ENCODE measurements around the gene ELL2. TPM values are rescaled to one million over a fixed set of nuclear protein-coding genes. Genes with fewer than 3 reads are reported as not detected.

ELL2 gene
- total RNA-seq: 76.3 and 146 TPM in 2 replicates

- Histone ChIP-seq H3K4me3 (ENCODE audit: low read depth, low read length) (peak within 1 kb of the TSS; percentile 99), H3K36me3 (ENCODE audit: control insufficient read depth, insufficient read depth, low read length) (peaks cover 4% of the 10 kb centered on the region), H3K27me3 (ENCODE audit: control insufficient read depth, insufficient read depth, low read length) (no peaks in the 10 kb centered on the region)
- TF ChIP-seq, protein P1, sequence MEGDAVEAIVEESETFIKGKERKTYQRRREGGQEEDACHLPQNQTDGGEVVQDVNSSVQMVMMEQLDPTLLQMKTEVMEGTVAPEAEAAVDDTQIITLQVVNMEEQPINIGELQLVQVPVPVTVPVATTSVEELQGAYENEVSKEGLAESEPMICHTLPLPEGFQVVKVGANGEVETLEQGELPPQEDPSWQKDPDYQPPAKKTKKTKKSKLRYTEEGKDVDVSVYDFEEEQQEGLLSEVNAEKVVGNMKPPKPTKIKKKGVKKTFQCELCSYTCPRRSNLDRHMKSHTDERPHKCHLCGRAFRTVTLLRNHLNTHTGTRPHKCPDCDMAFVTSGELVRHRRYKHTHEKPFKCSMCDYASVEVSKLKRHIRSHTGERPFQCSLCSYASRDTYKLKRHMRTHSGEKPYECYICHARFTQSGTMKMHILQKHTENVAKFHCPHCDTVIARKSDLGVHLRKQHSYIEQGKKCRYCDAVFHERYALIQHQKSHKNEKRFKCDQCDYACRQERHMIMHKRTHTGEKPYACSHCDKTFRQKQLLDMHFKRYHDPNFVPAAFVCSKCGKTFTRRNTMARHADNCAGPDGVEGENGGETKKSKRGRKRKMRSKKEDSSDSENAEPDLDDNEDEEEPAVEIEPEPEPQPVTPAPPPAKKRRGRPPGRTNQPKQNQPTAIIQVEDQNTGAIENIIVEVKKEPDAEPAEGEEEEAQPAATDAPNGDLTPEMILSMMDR (IDR thresholded peaks at IDR 0.05; ENCODE audit: insufficient read depth, low read length, severe bottlenecking): no peak
- DNase-seq (ENCODE audit: low read depth) (peak; percentile 98), FAIRE-seq (no peak)
These were observed at the start of gene ELL2 for GRCh38 chr5:95961617-95962474. Gene ELL2 (minus strand): TSS chr5:95961851. CDS start chr5:95961721, 130 bp downstream.

DNA sequence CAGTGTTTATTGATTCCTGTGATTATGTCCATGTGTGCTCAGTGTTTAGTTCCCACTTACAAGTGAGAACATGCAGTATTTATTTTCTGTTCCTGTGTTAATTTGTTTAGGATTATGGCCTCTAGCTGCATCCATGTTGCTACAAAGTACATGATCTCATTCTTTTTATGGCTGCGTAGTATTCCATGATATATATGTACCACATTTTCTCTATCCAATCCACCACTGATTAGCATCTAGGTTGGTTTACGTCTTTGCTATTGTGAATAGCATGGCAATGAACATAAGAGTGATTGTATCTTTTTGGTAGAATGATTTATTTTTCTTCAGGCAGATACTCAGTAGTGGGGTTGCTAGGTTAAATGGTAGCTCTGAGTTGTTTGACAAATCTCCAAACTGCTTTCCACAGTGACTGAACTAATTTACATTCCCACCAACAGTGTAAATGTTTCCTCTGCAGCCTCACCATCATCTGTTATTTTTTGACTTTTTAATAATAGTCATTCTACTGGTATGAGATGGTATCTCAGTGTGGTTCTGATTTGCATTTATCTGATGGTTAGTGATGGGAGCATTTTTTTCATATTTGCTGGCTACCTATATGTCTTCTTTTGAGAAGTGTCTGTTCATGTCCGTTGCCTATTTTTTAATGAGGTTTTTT lies 47.5 kb upstream of the ELL2 start:
- Histone ChIP-seq H3K27me3 (ENCODE audit: control insufficient read depth, insufficient read depth, low read length) (no peaks in the 10 kb centered on the region), H3K4me3 (ENCODE audit: low read depth, low read length) (no peak overlapping the region), H3K36me3 (ENCODE audit: control insufficient read depth, insufficient read depth, low read length) (no peaks in the 10 kb centered on the region)
- FAIRE-seq (no peak), DNase-seq (ENCODE audit: low read depth) (no peak)
- TF ChIP-seq, protein P1 (IDR thresholded peaks at IDR 0.05; ENCODE audit: insufficient read depth, low read length, severe bottlenecking): no peak

DNA sequence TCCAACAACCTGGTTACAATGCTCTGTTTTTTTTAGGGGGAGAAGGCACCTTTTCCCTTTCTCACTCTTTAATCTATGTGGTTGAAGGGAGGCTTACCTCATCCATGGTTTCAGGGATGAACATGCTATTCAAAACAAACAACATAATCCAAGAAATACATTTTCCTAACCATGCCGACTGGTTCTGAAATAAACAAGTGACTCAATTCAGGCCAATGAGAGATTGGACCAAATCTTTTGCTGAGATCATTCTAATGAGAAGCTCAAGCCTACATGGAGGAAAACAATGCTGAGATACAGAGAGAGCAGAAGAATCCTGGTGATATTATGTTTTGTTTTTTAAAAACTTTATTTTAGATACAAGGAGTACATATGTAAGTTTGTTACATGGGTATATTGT lies 46.8 kb upstream of the ELL2 start:
- no peak for FAIRE-seq
- no peak for DNase-seq (ENCODE audit: low read depth)
- Histone ChIP-seq H3K36me3 (ENCODE audit: control insufficient read depth, insufficient read depth, low read length) (no peaks in the 10 kb centered on the region), H3K27me3 (ENCODE audit: control insufficient read depth, insufficient read depth, low read length) (no peaks in the 10 kb centered on the region), H3K4me3 (ENCODE audit: low read depth, low read length) (no peak overlapping the region)
- TF ChIP-seq, protein P1 (IDR thresholded peaks at IDR 0.05; ENCODE audit: insufficient read depth, low read length, severe bottlenecking): no peak

DNA sequence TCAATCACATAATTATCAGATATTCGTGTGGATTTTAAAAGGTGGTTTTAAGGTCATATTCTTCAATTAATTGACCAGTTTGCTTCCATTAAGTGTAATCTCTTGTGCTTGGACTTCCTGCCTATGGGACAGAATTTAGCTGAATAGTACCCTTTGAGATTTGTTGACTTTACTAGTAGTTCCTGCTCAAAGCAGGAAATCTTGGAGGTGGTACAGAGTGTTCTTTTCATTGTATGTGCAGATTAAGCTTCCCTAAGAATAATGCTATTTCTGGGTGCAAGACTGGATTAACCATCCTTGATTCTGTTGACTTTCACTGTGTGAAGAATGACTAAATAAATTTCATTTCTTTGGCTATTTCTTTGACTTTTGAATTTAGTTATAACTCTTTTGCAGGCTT lies 45.4 kb upstream of the ELL2 start:
- TF ChIP-seq, protein P1 (IDR thresholded peaks at IDR 0.05; ENCODE audit: insufficient read depth, low read length, severe bottlenecking): no peak
- DNase-seq (ENCODE audit: low read depth): no peak
- FAIRE-seq: no peak
- no peaks in the 10 kb centered on the region for H3K27me3 ChIP-seq (ENCODE audit: control insufficient read depth, insufficient read depth, low read length)
- H3K36me3 ChIP-seq (ENCODE audit: control insufficient read depth, insufficient read depth, low read length): no peaks in the 10 kb centered on the region
- H3K4me3 ChIP-seq (ENCODE audit: low read depth, low read length): no peak overlapping the region

DNA sequence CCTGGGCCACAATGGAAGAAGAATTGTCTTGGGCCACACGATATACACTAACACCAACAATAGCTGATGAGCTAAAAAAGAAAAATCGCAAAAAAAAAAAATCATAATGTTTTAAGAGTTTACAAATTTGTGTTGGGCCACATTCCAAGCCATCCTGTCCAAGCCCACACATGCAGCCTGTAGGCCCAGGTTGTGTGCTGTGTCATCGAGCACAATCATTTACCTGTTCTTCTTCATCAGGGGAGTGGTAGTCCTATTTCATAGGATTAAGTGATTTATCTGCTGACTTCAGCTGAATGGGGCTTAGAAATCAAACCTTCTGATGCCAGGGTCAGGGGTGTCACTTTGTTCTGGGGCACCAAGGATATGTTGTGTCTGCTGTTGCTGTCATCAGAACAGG lies 44.6 kb upstream of the ELL2 start:
- H3K36me3 ChIP-seq (ENCODE audit: control insufficient read depth, insufficient read depth, low read length): no peaks in the 10 kb centered on the region
- FAIRE-seq (peak; percentile 32), DNase-seq (ENCODE audit: low read depth) (peak; percentile 44)
- no peaks in the 10 kb centered on the region for H3K27me3 ChIP-seq (ENCODE audit: control insufficient read depth, insufficient read depth, low read length)
- no peak overlapping the region for H3K4me3 ChIP-seq (ENCODE audit: low read depth, low read length)
- TF ChIP-seq, protein P1 (IDR thresholded peaks at IDR 0.05; ENCODE audit: insufficient read depth, low read length, severe bottlenecking): no peak
